NOMO-1 treated with DMSO at 0.1 percent for 48 hours (cell line): ENCODE results near the gene AP5Z1.

Experiments used
- DNase-seq: peaks from one replicate; lab custom pipeline; 2025; ENCODE audit not compliant: unreplicated experiment; lab: John Stamatoyannopoulos, UW

Gene AP5Z1

GRCh38 chr7:4766666-4767519 is 8.5 kb upstream of the AP5Z1 start:
- no peak for DNase-seq

DNA sequence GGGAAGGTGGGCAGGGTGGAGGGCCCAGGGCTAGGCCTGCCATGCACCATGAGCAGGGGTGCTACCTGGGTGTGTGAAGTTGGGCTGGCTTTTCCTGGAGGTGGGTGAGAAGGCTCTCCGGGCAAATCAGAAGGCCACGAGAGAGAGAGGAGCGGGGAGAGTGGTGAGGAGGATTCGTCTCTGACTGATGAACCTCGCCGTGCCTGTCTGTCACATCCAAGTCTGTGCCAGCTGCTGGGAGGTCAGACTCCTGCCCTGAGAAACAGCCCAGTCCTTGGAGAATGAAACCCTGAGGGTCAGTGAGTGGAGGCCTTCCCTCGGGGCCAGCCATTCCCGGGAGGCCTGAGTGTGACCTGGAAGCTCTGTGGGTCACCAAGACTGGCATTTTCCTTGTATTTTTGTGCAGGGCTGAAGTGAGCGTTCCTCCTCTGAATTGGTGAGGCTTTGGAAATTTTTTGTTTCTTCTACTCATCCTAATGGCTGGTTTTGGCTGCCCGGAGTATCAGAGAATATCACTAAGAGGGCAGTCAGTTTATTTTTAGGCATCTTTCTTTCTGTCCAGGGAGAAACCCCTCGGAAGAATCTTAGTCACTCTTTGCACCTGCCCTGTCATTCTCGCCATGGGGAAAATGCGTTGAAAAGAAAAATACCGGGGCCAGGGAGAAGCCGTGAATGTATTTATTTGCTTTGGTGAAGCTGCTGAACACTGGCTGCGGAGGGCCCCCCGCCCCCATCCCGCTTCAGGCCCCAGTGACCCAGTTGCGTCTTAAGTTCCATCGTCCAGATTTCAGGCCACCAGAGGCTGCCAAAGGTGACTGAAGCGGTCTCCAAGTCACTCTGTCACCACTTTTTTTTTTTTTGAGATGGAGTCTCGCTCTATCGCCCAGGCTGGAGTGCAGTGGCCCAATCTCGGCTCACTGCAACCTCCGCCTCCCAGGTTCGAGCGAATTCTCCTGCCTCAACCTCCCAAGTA is 6.5 kb upstream of the AP5Z1 start:
- no peak for DNase-seq

- no peak for DNase-seq
Observed at GRCh38 chr7:4769761-4770160, 5.7 kb upstream of the AP5Z1 start.

DNA sequence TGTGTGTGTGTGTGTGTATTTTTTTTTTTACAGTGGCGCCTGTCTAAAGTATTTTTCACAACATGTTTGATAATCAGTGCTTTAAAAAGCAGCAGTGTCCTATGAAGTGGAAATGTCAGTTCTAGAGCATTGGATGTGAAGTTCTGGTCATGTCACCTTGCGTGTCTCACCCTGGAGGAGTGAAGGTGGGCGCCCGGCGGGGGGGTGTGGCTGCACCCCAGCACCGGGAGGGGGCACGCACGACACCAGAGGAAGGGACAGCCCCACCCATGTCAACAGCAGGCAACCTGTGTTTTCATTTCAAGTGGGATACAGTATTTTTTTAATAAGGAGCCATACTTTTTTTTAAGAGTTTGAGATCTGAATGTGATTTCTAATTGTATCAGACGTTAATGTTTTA is 4.5 kb upstream of the AP5Z1 start:
- no peak for DNase-seq

DNA sequence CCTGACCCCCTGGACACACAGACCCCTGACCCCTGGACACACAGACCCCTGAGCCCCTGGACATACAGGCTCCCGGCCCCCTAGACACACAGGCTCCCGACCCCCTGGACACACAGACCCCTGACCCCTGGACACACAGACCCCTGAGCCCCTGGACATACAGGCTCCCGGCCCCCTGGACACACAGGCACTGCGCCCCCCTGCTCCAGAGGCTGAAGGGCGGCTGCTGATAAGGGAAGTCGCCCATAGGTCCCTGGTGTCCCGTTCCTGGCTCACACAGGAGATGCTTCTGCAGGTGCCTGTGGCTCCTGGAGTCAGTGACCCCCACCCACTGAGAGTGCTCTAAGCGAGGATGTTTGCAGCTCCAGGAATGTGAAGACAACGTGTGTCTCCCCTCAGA is 3.7 kb upstream of the AP5Z1 start:
- no peak for DNase-seq

- no peak for DNase-seq
Observed at GRCh38 chr7:4772306-4772705, 3.1 kb upstream of the AP5Z1 start.

DNA sequence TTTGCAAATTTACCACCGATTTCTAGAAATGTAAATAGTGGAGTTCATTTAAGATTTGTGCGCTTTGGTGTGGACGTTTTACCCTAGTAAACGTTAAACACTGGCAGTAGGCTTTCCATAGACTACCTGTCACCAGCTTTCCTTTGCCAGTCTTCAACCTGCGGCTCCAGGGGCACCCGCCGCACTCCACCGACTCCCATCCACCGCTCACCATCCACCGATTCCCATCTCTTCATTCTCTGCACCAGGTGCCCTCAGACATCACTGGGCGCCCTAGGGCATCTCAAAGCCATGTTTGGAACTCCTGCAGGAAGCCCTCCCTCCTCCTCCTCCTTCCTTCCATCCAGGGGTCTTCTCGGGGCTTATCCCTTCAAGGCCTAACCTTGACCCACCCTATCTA is 1.4 kb upstream of the AP5Z1 start:
- DNase-seq = no peak

GRCh38 chr7:4774658-4775249 is 669 bp upstream of the AP5Z1 start:
- DNase-seq = peak; percentile 71

DNA sequence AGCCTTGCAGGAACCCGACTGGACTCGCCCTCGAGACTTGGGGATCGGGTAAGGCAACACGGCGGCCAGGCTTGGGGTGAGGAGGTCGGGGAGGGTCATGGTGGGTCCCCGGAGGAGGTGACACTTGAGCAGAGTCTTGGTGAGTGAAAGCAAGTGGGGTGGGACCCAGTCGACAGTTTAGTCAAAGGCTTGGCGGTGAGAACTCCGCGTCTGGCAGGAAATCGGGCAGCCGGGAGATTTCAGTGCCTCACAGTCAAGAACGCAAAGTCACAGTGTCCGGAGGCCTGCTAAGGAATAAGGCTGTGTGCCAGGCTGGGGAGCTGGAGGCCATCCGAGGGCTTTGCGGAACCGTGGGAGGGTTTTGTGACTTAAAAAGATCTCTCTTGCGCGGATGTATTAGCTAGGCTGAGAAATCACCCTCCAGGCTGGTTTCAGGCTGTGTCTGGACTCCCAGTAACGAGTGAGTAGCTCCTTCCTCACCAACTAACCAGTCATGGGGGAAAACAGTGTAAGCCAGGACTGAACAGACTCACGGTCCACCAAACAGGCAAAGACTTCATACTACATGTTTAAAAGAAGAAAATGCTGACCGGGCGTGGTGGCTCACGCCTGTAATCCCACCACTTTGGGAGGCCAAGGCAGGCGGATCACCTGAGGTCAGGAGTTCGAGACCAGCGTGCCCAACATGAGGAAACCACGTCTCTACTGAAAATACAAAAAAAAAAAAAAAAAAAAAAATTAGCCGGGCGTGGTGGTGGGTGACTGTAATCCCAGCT is 613 bp downstream of the AP5Z1 start:
- peak; percentile 46 for DNase-seq

GRCh38 chr7:4779118-4779517 is 3.7 kb downstream of the AP5Z1 start:
- DNase-seq = no peak

- no peak for DNase-seq
Observed at GRCh38 chr7:4781366-4782069, 6.1 kb downstream of the AP5Z1 start.

- DNase-seq = no peak
Observed at GRCh38 chr7:4782333-4783291, 7.2 kb downstream of the AP5Z1 start.

GRCh38 chr7:4783292-4783652 is 7.8 kb downstream of the AP5Z1 start:
- no peak for DNase-seq

GRCh38 chr7:4783762-4784351 is 8.4 kb downstream of the AP5Z1 start:
- DNase-seq = no peak

GRCh38 chr7:4784799-4785198 is 9.4 kb downstream of the AP5Z1 start:
- no peak for DNase-seq

- DNase-seq = no peak
Observed at GRCh38 chr7:4785371-4785770, 9.9 kb downstream of the AP5Z1 start.

GRCh38 chr7:4786015-4786414 is 10.6 kb downstream of the AP5Z1 start:
- DNase-seq = no peak

- no peak for DNase-seq
Observed at GRCh38 chr7:4787541-4787940, 12.1 kb downstream of the AP5Z1 start.
